HepG2 (cell line): ENCODE results near the gene KLF15.

Experiments used
- PCBP1 ChIP-seq: fragments of 200-400 bp; formaldehyde crosslinking; IDR thresholded peaks from 2 replicates; pipeline ENCODE4 v1.6.1; 2017; ENCODE audit warnings: mild to moderate bottlenecking, low read depth, low read length, borderline replicate concordance
- ZNF383 ChIP-seq: sonication (generic); formaldehyde crosslinking; IDR thresholded peaks from 2 replicates; pipeline ENCODE4 v1.4.0; 2020; ENCODE audit warnings: missing genetic modification reagents, mild to moderate bottlenecking, borderline replicate concordance

- TF ChIP-seq ZNF383 (CRISPR knock-in tag) = no peak
- no peak for TF ChIP-seq PCBP1
Observed at GRCh38 chr3:126378341-126378751, 21.1 kb upstream of the KLF15 start.
